ENCODE results near the gene PDZK1IP1. TPM values are rescaled to one million over a fixed set of nuclear protein-coding genes. Genes with fewer than 3 reads are reported as not detected.
"Not testable (repeated sequence)": the region's sequence is repeated elsewhere in the genome, so short reads cannot be mapped to it uniquely, and the experiment has no call there.

Gene PDZK1IP1
- total RNA-seq, 1 donor from 2014 or later: not detected

- H3K27ac Mint-ChIP-seq; DNase-seq (ENCODE audit: low spot score); H3K9me3 Mint-ChIP-seq; H3K36me3 Mint-ChIP-seq (ENCODE audit: low read depth); H3K4me1 Mint-ChIP-seq (ENCODE audit: low read depth); intact Hi-C loops (cut with micrococcal nuclease); H3K4me3 Mint-ChIP-seq (ENCODE audit: low read depth): not testable (repeated sequence)
- peaks cover 51% of the 10 kb centered on the region for H3K27me3 Mint-ChIP-seq (ENCODE audit: low read depth)
Observed at GRCh38 chr1:47203504-47203903, 13.7 kb upstream of the PDZK1IP1 start.

- Mint-ChIP-seq H3K36me3 (ENCODE audit: low read depth) (no peaks in the 10 kb centered on the region), H3K4me1 (ENCODE audit: low read depth) (peaks cover 3% of the 10 kb centered on the region), H3K9me3 (no peaks in the 10 kb centered on the region), H3K27me3 (ENCODE audit: low read depth) (peaks cover 56% of the 10 kb centered on the region), H3K27ac (no peak overlapping the region), H3K4me3 (ENCODE audit: low read depth) (no peak overlapping the region)
- no peak for DNase-seq (ENCODE audit: low spot score)
- intact Hi-C loops (cut with micrococcal nuclease): no loop called here
Observed at GRCh38 chr1:47201179-47201578, 11.3 kb upstream of the PDZK1IP1 start.

GRCh38 chr1:47198214-47198613 lies 8.4 kb upstream of the PDZK1IP1 start:
- H3K4me1 Mint-ChIP-seq (ENCODE audit: low read depth): no peaks in the 10 kb centered on the region
- H3K36me3 Mint-ChIP-seq (ENCODE audit: low read depth): no peaks in the 10 kb centered on the region
- H3K9me3 Mint-ChIP-seq: no peaks in the 10 kb centered on the region
- H3K27me3 Mint-ChIP-seq (ENCODE audit: low read depth): peaks cover 41% of the 10 kb centered on the region
- intact Hi-C loops (cut with micrococcal nuclease): no loop called here
- DNase-seq (ENCODE audit: low spot score): no peak
- no peak overlapping the region for H3K4me3 Mint-ChIP-seq (ENCODE audit: low read depth)
- H3K27ac Mint-ChIP-seq: no peak overlapping the region

GRCh38 chr1:47196622-47197021 lies 6.8 kb upstream of the PDZK1IP1 start:
- no peak overlapping the region for H3K27ac Mint-ChIP-seq
- H3K9me3 Mint-ChIP-seq: no peaks in the 10 kb centered on the region
- no peak for DNase-seq (ENCODE audit: low spot score)
- peaks cover 37% of the 10 kb centered on the region for H3K27me3 Mint-ChIP-seq (ENCODE audit: low read depth)
- H3K36me3 Mint-ChIP-seq (ENCODE audit: low read depth): no peaks in the 10 kb centered on the region
- H3K4me3 Mint-ChIP-seq (ENCODE audit: low read depth): no peak overlapping the region
- H3K4me1 Mint-ChIP-seq (ENCODE audit: low read depth): no peaks in the 10 kb centered on the region
- intact Hi-C loops (cut with micrococcal nuclease): no loop called here

- intact Hi-C loops (cut with micrococcal nuclease); H3K36me3 Mint-ChIP-seq (ENCODE audit: low read depth); H3K27ac Mint-ChIP-seq; H3K4me3 Mint-ChIP-seq (ENCODE audit: low read depth); H3K4me1 Mint-ChIP-seq (ENCODE audit: low read depth); DNase-seq (ENCODE audit: low spot score); H3K9me3 Mint-ChIP-seq: not testable (repeated sequence)
- H3K27me3 Mint-ChIP-seq (ENCODE audit: low read depth): peaks cover 31% of the 10 kb centered on the region
Observed at GRCh38 chr1:47195981-47196380, 6.1 kb upstream of the PDZK1IP1 start.

- no peaks in the 10 kb centered on the region for H3K36me3 Mint-ChIP-seq (ENCODE audit: low read depth)
- no peak for DNase-seq (ENCODE audit: low spot score)
- no peak overlapping the region for H3K27ac Mint-ChIP-seq
- no peaks in the 10 kb centered on the region for H3K4me1 Mint-ChIP-seq (ENCODE audit: low read depth)
- no peak overlapping the region for H3K4me3 Mint-ChIP-seq (ENCODE audit: low read depth)
- intact Hi-C loops (cut with micrococcal nuclease): no loop called here
- H3K9me3 Mint-ChIP-seq: no peaks in the 10 kb centered on the region
- peaks cover 20% of the 10 kb centered on the region for H3K27me3 Mint-ChIP-seq (ENCODE audit: low read depth)
Observed at GRCh38 chr1:47194311-47194710, 4.5 kb upstream of the PDZK1IP1 start.

- H3K9me3 Mint-ChIP-seq; H3K36me3 Mint-ChIP-seq (ENCODE audit: low read depth); H3K4me3 Mint-ChIP-seq (ENCODE audit: low read depth); DNase-seq (ENCODE audit: low spot score); H3K27ac Mint-ChIP-seq; H3K4me1 Mint-ChIP-seq (ENCODE audit: low read depth): not testable (repeated sequence)
- peaks cover 13% of the 10 kb centered on the region for H3K27me3 Mint-ChIP-seq (ENCODE audit: low read depth)
- intact Hi-C loops (cut with micrococcal nuclease): loop anchor here (1.0 kb wide), 1 partner anchor 70 kb away; no protein-coding TSS in a partner anchor
Observed at GRCh38 chr1:47193496-47193895, 3.7 kb upstream of the PDZK1IP1 start.

- DNase-seq (ENCODE audit: low spot score): peak; percentile 61
- intact Hi-C loops (cut with micrococcal nuclease): loop anchor here (1.0 kb wide), 1 partner anchor 71 kb away; no protein-coding TSS in a partner anchor
- Mint-ChIP-seq H3K4me1 (ENCODE audit: low read depth) (no peaks in the 10 kb centered on the region), H3K9me3 (no peaks in the 10 kb centered on the region), H3K36me3 (ENCODE audit: low read depth) (no peaks in the 10 kb centered on the region), H3K27ac (no peak overlapping the region), H3K4me3 (ENCODE audit: low read depth) (no peak overlapping the region), H3K27me3 (ENCODE audit: low read depth) (peaks cover 5% of the 10 kb centered on the region)
Observed at GRCh38 chr1:47192458-47193384, 2.9 kb upstream of the PDZK1IP1 start.

- Mint-ChIP-seq H3K27me3 (ENCODE audit: low read depth) (peaks cover 4% of the 10 kb centered on the region), H3K4me3 (ENCODE audit: low read depth) (no peak overlapping the region), H3K9me3 (no peaks in the 10 kb centered on the region), H3K4me1 (ENCODE audit: low read depth) (no peaks in the 10 kb centered on the region), H3K27ac (no peak overlapping the region), H3K36me3 (ENCODE audit: low read depth) (no peaks in the 10 kb centered on the region)
- DNase-seq (ENCODE audit: low spot score): no peak
- intact Hi-C loops (cut with micrococcal nuclease): no loop called here
Observed at GRCh38 chr1:47191940-47192457, 2.2 kb upstream of the PDZK1IP1 start.

GRCh38 chr1:47190857-47191256 lies 1.0 kb upstream of the PDZK1IP1 start:
- no peak for DNase-seq (ENCODE audit: low spot score)
- Mint-ChIP-seq H3K4me1 (ENCODE audit: low read depth) (no peaks in the 10 kb centered on the region), H3K27me3 (ENCODE audit: low read depth) (peaks cover 4% of the 10 kb centered on the region), H3K27ac (no peak overlapping the region), H3K36me3 (ENCODE audit: low read depth) (no peaks in the 10 kb centered on the region), H3K9me3 (no peaks in the 10 kb centered on the region), H3K4me3 (ENCODE audit: low read depth) (no peak overlapping the region)
- intact Hi-C loops (cut with micrococcal nuclease): no loop called here

GRCh38 chr1:47190509-47190855 lies 646 bp upstream of the PDZK1IP1 start:
- Mint-ChIP-seq H3K27ac (no peak overlapping the region), H3K27me3 (ENCODE audit: low read depth) (peaks cover 4% of the 10 kb centered on the region), H3K36me3 (ENCODE audit: low read depth) (no peaks in the 10 kb centered on the region), H3K4me1 (ENCODE audit: low read depth) (no peaks in the 10 kb centered on the region), H3K4me3 (ENCODE audit: low read depth) (no peak overlapping the region), H3K9me3 (no peaks in the 10 kb centered on the region)
- intact Hi-C loops (cut with micrococcal nuclease): no loop called here
- DNase-seq (ENCODE audit: low spot score): no peak

- Mint-ChIP-seq H3K27me3 (ENCODE audit: low read depth) (peaks cover 3% of the 10 kb centered on the region), H3K4me3 (ENCODE audit: low read depth) (no peak overlapping the region), H3K27ac (no peak overlapping the region), H3K36me3 (ENCODE audit: low read depth) (no peaks in the 10 kb centered on the region), H3K9me3 (no peaks in the 10 kb centered on the region), H3K4me1 (ENCODE audit: low read depth) (no peaks in the 10 kb centered on the region)
- intact Hi-C loops (cut with micrococcal nuclease): no loop called here
- DNase-seq (ENCODE audit: low spot score): no peak
Observed at GRCh38 chr1:47188791-47189785, 748 bp downstream of the PDZK1IP1 start.

GRCh38 chr1:47187926-47188250 lies 1.9 kb downstream of the PDZK1IP1 start:
- Mint-ChIP-seq H3K4me3 (ENCODE audit: low read depth) (no peak overlapping the region), H3K4me1 (ENCODE audit: low read depth) (no peaks in the 10 kb centered on the region), H3K36me3 (ENCODE audit: low read depth) (no peaks in the 10 kb centered on the region), H3K27ac (no peak overlapping the region), H3K9me3 (no peaks in the 10 kb centered on the region), H3K27me3 (ENCODE audit: low read depth) (no peaks in the 10 kb centered on the region)
- DNase-seq (ENCODE audit: low spot score): no peak
- intact Hi-C loops (cut with micrococcal nuclease): no loop called here

All from activated T-helper 2 cell treated with anti-CD3 and anti-CD28 coated beads, Interferon-gamma antibody, Interleukin-2, Interleukin-4, amounts not matched to agents 10 μg/mL and 5 μg/mL and 100 μg/mL, durations not matched to agents 14 hours and 24 hours and 36 hours (primary cell).